Amygdala (tissue), 56 donors: ENCODE results near the gene PIGB.
"Not testable (repeated sequence)": the region's sequence is repeated elsewhere in the genome, so short reads cannot be mapped to it uniquely, and the experiment has no call there.

Source experiments
- DNase-seq, 56 donors: peaks; one replicate each; lab custom pipeline; 2025; lab: John Stamatoyannopoulos, UW

The PIGB gene

DNA sequence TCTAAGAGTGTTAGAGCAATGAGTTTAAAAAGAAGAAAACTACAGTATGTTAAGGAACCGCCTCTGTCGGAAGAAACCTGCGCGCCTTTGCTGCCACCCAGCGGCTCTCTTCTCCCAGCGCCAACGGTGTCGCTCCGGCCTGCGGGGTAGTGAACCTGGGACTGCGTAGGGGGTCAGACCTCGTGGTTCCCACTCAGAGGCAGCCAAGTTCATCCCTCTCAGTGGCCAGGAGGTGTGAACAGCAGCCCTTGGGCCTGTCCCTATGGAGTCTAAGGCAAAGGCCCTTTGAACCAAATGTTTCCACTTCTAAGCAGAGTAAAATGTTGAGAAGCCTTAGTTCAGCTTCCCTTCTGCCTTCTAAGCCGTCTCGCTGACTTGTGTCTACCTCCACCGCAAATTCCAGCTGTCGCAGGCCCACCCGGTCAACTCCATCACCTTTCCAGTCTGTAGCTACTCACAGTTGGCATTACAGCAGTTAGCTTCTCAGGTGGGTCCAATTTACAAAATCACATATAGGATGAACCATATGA is 28.4 kb upstream of the PIGB start:
- DNase-seq = peak in 52 of 56 donors; percentile 8 to 80 (median 45)

DNA sequence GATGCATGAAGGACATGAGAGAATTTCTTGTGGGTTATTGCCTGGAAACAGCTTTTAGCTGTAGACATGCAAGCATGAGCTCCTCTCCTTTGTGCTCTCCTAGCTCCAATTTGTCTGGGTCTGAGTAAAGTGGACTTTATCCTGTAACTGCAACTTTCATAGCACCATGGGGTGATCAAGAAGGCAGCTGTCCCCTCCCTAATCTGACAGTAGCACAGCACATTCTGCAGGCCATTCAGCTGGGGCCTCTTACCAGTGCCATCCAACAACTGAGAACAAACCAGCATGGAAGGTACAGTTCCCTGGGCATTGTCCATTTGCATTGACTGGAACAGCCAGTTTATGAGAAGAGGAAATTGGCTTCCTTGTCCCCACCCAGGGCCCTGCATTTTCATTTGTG is 21.7 kb upstream of the PIGB start:
- DNase-seq = no peak

DNA sequence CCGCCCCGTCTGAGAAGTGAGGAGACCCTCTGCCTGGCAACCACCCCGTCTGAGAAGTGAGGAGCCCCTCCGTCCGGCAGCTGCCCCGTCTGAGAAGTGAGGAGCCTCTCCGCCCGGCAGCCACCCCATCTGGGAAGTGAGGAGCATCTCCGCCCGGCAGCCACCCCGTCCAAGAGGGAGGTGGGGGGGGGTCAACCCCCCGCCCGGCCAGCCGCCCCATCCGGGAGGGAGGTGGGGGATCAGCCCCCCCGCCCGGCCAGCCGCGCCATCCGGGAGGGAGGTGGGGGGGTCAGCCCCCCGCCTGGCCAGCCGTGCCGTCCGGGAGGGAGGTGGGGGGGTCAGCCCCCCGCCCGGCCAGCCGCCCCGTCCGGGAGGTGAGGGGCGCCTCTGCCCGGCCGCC is 16.2 kb upstream of the PIGB start:
- DNase-seq = not testable (repeated sequence)

DNA sequence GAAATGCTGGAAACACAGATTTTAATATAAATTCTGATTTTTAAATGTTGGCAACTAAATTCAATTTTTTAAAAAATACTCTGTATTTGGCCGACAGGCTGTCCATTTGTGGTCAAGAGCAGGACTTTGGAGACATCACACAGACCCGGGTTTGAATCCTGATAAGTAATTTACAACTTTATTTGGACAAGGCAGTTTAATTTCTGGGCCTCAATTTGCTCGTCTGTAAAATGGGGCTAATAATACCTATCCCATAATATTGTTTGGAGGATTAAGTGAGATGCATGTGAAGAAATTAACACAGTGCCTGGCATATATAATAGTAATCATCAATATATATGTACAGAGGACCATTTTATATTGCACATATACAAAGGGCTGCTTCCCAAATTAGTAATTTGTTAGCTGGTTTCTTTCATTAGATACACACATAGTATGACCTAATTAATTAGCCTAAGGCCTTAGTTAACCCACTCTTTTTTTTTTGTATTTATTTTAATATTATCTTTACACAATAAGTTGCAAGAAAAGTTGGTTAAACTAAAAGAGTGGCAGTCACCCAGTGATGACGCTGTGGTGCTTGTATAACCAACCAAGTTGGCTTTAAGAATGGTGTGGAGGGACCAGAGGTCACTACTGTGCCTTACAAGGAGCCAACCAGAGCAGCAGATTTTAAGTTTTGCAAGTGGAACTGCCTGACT is 665 bp downstream of the PIGB start:
- DNase-seq = no peak

DNA sequence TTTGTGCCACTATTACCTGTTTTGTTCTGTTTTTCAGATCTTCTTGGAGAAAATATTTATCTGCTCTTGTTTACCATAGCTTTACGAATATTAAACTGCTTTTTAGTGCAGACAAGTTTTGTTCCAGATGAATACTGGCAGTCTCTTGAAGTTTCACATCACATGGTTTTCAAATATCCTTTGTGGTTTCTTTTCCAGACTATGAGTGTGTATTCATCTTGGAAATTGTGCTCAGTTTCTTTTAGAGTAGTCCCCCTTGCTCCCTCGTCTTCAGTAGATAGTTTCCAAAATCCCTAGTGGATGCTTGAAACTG is 1.2 kb downstream of the PIGB start:
- no peak for DNase-seq

DNA sequence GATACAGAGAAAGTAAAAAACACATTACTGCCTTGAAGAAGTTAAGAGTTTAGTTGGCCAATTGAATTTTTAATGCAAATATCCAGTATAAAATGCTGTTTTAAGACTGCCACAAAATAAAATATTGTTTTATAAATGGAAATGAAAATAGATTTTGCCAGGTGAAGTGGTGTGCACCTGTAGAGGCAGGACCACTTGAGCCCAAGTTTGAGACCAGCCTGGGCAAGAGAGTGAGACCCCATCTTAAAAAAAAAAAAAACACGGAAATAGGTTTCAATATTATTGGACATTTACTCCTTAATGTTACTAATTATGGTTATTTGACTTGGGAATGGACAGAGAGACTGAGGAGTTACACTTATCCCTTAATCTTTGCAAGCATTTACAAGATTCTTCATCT is 1.9 kb downstream of the PIGB start:
- no peak for DNase-seq

DNA sequence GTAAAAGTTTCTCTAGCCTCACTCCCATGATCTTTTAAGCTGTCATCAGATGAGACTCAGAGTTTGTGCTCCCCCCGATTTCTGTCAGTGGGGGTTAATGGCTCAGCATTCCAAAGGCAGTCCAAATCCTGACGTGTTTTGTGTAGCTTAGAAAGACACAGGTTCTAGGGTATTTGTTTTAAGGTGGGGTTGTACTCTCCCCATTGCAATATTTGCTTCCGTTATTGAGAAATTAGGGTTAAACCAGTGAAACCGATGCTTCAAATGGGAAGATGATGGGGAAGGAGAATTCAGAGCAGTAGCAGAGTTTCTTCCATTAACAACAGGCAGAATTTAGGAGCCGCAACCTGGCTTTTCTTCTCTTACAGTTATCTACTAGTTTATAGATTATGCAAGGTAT is 3.4 kb downstream of the PIGB start:
- DNase-seq = no peak

DNA sequence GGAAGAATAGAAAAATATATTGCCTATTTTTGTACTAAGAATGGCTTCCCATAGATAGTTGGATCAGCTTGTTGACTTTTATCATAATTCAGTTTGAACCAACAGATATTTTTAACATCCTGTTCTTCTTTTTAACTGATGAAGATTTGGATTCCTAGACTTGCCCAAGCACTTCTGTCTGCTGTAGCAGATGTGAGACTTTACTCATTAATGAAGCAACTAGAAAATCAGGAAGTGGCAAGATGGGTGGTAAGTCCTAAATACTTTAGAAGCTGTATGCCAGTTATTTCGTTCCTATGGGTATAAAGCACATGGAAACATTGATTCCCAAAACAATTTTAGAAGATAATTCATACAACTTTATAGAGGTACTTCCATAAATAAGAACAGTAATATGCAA is 8.4 kb downstream of the PIGB start:
- DNase-seq = no peak

DNA sequence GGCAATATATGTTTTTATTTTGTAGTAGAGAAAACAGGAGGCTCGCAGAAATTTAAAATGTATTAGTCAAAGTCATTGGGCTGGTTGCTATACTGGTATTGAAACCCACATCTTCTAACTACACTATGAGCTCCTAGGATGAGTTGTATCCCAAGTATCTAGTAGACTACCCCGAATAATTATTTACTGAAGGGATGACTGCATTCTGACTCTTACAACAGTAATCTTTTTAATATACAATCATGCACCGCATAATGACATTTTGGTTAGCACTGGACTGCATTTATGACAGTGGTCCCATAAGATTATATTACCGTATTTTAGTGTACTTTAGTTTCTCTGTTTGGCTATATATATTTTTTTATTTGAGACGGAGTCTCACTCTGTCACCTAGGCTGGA is 15.3 kb downstream of the PIGB start:
- DNase-seq = no peak

DNA sequence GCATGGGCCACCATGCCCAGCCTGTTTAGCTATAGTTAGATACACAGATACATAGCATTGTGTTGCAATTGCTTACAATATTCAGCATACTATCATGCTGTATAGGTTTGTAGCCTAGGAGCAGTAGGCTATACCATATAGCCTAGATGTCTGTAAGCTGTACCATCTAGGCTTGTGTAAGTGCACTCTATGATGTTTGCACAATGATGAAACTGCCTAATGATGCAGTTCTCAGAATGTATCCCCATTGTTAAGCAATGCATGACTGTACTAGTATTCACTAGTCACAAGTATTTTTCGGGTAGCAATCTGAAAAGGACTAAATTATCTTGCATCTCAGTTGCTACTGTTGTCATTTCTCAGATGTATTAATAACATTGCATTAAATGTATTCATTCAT is 16.0 kb downstream of the PIGB start:
- no peak for DNase-seq

DNA sequence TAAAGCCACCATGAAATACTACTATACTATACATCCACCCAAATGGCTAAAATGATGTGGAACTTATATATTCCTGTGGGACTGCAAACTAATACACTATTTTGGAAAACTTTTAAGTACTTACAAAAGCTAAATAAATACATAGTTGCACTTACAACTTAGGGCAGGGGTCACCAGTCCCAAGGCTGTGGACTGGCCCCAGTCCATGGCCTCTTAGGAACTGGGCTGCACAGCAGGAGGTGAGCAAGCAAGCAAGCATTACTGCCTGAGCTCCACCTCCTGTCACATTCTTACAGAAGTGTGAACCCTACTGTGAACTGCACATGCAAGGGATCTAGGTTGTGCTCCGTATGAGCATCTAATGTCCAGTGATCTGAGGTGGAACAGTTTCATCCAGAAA is 18.1 kb downstream of the PIGB start:
- no peak for DNase-seq

DNA sequence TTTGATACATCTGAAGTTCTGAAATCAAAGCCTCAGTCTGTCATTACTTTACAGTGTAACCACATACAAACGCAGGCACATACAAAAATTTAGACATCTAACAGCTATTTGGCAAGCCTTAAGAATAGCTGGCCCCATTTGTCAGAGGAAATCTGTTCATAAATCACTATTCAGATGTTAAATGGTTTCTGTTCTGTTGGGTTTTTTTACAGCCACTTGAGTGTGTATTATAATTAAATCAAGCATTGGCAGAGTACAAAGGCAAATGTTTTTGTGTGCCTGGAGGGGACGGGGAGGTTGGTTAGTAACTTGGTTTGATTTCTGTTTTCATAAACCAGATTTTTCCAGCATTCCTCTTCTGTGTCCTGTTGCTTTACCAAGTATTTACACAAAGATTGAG is 24.1 kb downstream of the PIGB start:
- DNase-seq = no peak

DNA sequence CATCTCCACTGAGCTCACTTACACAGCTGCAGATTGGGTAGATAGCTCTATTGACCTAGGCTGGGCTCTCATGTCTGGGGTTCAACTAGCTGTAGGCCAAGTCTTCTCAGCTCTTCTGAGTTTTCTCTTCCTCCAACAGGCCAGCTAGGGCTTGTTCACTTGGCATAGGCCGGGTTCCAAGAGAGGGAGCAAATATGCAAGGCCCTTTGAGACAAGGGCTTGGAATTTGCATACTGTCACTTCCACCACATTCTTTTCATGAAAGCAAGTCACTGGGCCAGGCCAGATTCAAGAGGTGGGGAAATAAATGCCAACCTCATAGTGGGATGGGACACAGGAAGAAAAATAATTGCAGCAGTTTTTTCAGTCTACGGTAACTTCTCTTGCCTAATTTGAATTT is 25.2 kb downstream of the PIGB start:
- no peak for DNase-seq

DNA sequence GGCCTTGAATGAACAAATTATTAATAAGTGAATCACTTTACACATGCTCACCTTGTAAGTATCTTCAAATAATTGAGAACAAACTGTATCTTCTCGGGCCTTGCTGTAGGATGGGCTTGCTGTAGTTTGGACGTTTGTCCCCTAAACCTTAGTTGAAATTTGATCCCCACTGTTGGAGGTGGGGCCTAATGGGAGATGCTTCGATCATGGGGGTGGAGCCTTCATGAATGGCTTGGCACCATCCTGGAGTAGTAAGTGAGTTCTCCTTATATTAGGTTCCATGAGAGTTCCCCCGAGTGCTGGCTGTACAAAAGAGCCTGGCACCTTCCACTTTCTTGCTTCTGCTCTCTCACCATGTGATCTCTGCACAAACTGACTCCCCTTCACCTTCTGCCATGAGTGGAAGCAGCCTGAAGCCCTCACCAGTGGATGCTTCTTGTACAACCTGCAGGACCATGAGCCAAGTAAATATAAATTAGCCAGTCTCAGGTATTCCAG is 29.3 kb downstream of the PIGB start:
- DNase-seq = no peak

DNA sequence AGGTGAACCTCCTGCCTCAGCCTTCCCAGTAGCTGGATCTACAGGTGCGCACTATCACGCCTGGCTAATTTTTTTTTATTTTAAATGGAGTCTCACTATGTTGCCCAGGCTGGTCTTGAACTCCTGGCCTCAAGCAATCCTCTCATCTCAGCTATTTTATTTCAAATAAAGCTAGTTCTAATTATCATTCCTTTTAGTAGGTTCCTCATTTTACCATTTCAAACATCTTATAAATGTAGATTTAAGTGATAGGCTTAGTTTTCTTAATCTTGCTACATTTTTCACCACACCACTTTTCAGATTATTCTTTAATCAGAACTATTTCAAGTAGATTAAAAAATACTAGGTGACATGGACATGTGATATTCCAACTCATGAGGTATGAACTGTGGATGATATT is 30.3 kb downstream of the PIGB start:
- no peak for DNase-seq

DNA sequence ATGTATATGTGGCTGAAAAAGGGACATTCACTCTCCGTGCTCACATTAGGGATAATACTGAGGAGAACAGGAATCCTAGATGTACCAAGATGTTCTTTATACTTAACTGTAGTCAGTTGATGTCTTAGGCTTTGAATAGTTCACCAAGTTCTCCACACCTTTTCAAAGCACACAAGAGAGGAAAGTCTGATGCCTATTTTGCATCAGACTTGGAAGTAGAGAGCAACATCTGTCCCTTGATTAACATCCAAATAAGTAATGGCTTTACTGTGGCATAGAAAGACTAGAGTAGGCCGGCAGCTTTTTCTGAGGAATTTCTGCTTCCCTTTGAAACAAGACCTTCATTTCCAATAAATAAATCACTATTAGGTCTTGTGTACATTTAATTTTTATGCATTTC is 34.0 kb downstream of the PIGB start:
- no peak for DNase-seq

DNA sequence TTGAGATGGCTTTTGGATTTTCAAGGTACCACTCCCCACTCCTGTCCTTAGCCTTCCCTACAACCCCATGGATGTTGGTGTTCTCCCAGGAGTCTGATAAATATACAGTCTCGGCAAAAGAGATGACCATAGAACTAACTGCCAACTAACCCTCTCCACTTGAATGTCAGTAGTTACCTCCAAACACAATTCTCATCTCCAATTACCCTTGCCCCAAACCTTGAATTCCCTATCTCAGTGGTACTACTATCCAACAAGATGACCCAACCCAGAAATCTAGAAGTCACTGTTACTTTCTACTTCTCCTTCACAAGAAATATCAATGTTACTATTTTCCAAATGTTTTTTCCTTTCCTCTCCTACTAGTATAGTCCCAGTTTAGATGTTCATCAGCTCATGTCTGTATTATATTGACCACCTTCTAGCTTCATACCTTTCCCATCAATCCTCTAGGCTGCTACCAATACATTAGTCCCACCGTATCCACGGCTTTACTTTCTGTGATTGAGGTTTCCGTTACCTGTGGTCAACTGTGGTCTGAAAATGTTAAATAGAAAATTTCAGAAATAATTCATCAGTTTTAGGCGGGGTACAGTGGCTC is 38.1 kb downstream of the PIGB start:
- DNase-seq = no peak

DNA sequence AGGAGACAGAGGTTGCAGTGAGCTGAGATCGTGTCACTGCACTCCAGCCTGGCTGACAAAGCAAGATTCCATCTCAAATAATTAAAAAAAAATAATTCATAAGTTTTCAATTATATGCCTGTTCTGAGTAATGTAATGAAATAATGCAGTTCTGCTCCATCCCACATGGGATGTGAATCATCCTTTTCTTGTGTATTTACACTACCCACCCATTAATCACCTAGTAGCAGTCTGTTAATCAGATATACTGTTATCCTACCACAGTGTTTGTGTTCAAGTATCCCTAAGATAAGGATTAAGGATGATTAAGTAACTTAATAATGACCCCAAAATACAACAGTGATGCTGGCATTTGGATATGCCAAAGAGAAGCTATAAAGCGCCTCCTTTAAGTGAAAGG is 38.8 kb downstream of the PIGB start:
- no peak for DNase-seq

DNA sequence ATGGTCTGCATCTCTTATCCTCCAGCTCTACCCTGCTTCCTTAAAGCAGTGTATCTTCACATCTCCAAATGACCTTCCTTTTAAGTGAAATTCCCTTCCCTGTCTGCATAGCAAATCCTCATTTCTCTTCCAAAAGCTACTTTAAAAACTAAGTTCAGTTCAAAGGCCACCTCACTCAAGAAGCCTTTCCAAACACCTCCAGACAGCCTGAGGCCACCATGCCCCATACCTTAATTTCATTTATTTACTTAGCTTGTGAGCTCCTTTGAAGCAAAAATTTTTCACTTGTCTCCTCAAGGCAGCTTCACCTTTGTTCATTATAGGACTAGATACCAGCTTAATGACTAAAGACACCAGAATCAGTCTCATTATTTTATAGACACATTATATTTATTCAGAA is 39.4 kb downstream of the PIGB start:
- no peak for DNase-seq

DNA sequence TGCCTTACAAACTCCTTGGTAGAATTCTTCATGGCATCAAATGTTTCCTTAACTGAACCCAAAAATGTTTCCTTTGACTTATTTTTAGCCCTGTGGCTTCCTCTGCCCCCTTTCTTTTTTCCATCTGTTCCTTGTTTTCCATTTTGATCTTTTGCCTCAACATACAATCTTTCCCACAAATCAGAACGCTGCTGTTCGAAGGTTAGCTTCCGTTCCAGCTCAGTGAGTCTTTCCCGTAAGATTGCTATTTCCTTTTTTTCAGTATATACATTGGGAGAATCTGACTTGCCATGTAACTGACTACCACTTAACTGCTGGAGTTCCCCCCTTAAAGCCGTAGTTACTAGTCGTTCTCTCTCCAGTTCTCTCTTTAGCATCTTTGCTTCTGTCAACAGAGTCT is 41.2 kb downstream of the PIGB start:
- DNase-seq = no peak

DNA sequence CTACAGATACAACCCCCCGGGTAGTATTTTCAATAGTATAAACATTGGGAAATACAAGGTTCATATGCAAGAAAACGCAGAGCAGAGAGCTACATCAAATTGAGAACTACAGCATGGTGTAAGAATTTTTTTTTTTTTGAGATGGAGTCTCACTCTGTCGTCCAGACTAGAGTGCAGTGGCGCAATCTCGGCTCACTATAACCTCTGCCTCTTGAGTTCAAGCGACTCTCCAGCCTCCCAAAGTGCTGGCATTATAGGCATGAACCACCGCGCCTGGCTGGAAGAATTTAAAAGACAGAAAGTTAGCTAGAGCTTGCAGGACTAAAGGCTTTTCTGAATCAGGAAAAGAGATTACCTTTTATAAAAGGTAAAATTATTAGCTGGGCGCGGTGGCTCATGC is 42.0 kb downstream of the PIGB start:
- no peak for DNase-seq

DNA sequence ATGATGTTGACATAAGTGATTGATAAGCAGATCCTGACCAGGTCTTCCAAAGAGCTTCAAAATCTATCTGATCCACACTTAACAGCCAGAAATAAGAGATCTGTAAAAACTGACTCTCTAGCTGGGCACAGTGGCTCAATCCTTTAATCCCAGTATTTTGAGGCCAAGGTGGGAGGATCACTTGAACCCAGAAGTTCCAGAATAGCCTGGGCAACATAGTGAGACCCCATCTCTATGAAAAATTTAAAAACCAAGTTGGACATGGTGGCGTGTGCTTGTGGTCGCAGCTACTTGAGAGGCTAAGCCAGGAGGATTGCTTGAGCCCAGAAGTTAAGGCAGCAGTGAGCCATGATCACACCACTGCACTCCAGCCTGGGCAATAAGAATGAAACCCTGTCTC is 43.6 kb downstream of the PIGB start:
- DNase-seq = no peak

DNA sequence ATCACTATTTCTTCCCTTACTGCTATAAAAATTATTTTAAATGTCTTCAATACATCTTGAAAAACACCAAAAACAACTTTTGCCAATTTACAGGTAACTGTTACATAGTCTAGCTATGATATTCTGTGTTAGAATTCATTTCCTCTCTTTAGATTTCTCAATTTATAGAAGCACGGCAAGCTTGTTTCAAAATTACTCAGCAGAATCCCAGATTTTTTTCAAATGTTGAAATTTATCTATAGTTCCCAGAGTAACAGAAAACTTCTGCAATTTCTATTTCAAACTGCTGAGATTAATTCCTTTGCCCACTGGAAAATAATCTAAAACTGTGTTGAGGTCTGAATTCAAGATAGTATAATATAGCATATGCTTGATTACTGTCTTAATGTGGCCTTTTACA is 48.0 kb downstream of the PIGB start:
- no peak for DNase-seq
